ENCODE data around the gene CDH13.

The CDH13 gene

DNA sequence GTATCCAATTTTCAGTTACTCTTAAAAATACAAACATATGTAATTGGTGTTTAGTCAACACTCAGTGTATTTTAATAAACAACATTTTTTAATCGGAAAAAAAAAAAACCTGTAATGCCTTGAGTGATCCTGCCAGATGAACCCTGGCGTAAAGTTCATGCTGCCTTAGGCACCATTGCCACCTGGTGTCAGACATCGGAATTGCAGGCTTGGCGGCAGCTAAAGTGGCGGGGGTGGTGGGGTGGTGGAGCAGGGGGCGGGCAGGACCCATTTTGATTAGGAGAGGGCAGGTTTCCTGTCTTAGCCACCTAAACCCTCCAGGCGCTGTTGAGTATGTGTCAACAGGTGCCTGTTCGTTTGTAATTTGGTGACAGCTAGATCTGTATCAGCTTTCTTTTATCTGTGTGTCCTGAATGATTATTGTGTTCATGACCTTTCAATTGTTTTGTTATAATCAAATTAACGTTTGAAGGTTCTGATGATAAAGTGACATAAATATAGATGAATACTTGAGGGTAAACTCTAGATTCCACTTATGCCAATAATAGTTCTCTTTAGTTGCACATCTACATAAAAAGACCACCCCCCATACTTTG is 588.7 kb downstream of the CDH13 start:
- TF ChIP-seq REST (IDR thresholded peaks at IDR 0.05; ENCODE audit: insufficient read depth in 1 of 2, low read depth in 2 of 2, low read length in 2 of 2): no peak

DNA sequence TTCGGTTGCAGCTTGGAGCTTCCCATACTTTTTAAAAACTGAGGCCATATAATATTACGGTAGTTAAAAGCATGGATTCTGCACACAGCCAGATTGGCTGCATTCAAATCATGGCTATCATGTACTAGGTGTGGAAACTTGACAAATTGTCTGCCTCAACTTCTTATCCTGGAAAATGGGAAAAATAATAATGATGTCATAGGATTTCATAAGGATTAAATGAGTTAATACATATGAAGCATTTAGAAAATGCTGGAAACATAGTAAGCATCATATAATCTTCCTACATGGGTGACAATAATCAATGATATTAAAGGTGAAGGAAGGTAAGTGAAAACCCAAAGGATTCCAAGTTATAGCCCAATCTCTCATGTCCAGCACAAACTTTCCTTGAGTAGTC is 592.5 kb downstream of the CDH13 start:
- TF ChIP-seq REST (IDR thresholded peaks at IDR 0.05; ENCODE audit: insufficient read depth in 1 of 2, low read depth in 2 of 2, low read length in 2 of 2) (no peak), FOXP2 (optimal IDR thresholded peaks at IDR 0.05; ENCODE audit: borderline replicate concordance, extremely low read depth, extremely low read length, insufficient read depth) (no peak), TAF1 (IDR thresholded peaks at IDR 0.05; ENCODE audit: borderline replicate concordance, insufficient read depth, low read length) (no peak), POLR2AphosphoS5 (IDR thresholded peaks at IDR 0.05; ENCODE audit: low read depth, low read length) (no peak), SIN3A (IDR thresholded peaks at IDR 0.05; ENCODE audit: borderline replicate concordance, insufficient read depth, low read length) (no peak)

GRCh38 chr16:83220066-83220465 is 593.3 kb downstream of the CDH13 start:
- TF ChIP-seq SIN3A (IDR thresholded peaks at IDR 0.05; ENCODE audit: borderline replicate concordance, insufficient read depth, low read length): no peak
- TF ChIP-seq REST (IDR thresholded peaks at IDR 0.05; ENCODE audit: insufficient read depth in 1 of 2, low read depth in 2 of 2, low read length in 2 of 2): no peak
- TF ChIP-seq FOXP2 (optimal IDR thresholded peaks at IDR 0.05; ENCODE audit: borderline replicate concordance, extremely low read depth, extremely low read length, insufficient read depth): no peak
- TF ChIP-seq POLR2AphosphoS5 (IDR thresholded peaks at IDR 0.05; ENCODE audit: low read depth, low read length): no peak
- TF ChIP-seq TAF1 (IDR thresholded peaks at IDR 0.05; ENCODE audit: borderline replicate concordance, insufficient read depth, low read length): no peak

GRCh38 chr16:83224642-83225041 is 597.9 kb downstream of the CDH13 start:
- TF ChIP-seq SIN3A (IDR thresholded peaks at IDR 0.05; ENCODE audit: borderline replicate concordance, insufficient read depth, low read length): no peak
- no peak for TF ChIP-seq FOXP2 (optimal IDR thresholded peaks at IDR 0.05; ENCODE audit: borderline replicate concordance, extremely low read depth, extremely low read length, insufficient read depth)
- TF ChIP-seq TAF1 (IDR thresholded peaks at IDR 0.05; ENCODE audit: borderline replicate concordance, insufficient read depth, low read length): no peak
- no peak for TF ChIP-seq REST (IDR thresholded peaks at IDR 0.05; ENCODE audit: insufficient read depth in 1 of 2, low read depth in 2 of 2, low read length in 2 of 2)
- TF ChIP-seq POLR2AphosphoS5 (IDR thresholded peaks at IDR 0.05; ENCODE audit: low read depth, low read length): no peak

DNA sequence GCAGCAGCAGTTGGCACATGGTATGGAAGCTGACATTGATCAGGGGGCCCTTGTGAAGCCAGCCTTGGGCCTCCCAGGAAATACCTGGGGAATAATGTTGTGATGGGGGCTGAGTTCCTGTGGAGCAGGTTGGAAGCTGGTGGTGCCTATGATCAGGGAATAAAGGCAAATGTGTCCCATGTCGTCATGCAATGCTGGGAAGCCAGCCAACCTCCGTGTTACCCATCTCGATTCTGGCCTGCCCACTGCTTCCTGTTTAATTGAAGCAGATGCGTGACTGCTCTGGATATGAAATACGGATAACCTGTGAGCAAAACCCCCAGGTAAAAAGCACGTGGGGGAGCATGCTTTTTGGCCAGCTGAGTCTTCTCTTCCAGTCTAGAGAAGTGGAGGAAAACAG is 600.6 kb downstream of the CDH13 start:
- TF ChIP-seq FOXP2 (optimal IDR thresholded peaks at IDR 0.05; ENCODE audit: borderline replicate concordance, extremely low read depth, extremely low read length, insufficient read depth) (no peak), SIN3A (IDR thresholded peaks at IDR 0.05; ENCODE audit: borderline replicate concordance, insufficient read depth, low read length) (no peak)
